Small intestine (tissue), 7 donors: ENCODE results near the gene SNX11. TPM values are rescaled to one million over a fixed set of nuclear protein-coding genes. Genes with fewer than 3 reads are reported as not detected.
"Not testable (repeated sequence)": the region's sequence is repeated elsewhere in the genome, so short reads cannot be mapped to it uniquely, and the experiment has no call there.

Experiments used
- DNase-seq, 2 donors: peaks; one replicate each; pipeline versions ENCODE4 v3.0.0 to v3.0.0-alpha.2; 2013
- FAIRE-seq: peaks from 2 replicates; lab custom pipeline; 2012; peaks lifted over from hg19 to GRCh38; lab: Jason Lieb, UNC
- H3K27ac ChIP-seq, 3 donors: one replicate each; pipeline ENCODE4 v1.5.1; 2013; ENCODE audit warnings: low read length in 2 of 3, mild to moderate bottlenecking in 2 of 3, control low read depth in 1 of 3, inconsistent platforms in 1 of 3, low read depth in 1 of 3, moderate library complexity in 1 of 3
- H3K27me3 ChIP-seq, 3 donors: one replicate each; pipeline ENCODE4 v1.6.1; 2013; ENCODE audit warnings: low read length in 3 of 3, inconsistent platforms in 1 of 3; ENCODE audit not compliant: control insufficient read depth in 3 of 3, insufficient read depth in 3 of 3
- H3K36me3 ChIP-seq, 3 donors: one replicate each; pipeline ENCODE4 v1.6.1; 2013; ENCODE audit warnings: low read length in 3 of 3, inconsistent platforms in 1 of 3, low read depth in 1 of 3, mild to moderate bottlenecking in 1 of 3, moderate library complexity in 1 of 3; ENCODE audit not compliant: control insufficient read depth in 3 of 3, insufficient read depth in 2 of 3
- H3K4me1 ChIP-seq, 3 donors: one replicate each; pipeline ENCODE4 v1.6.1; 2013; ENCODE audit warnings: low read length in 2 of 3, inconsistent platforms in 1 of 3, low read depth in 1 of 3, mild to moderate bottlenecking in 1 of 3, moderate library complexity in 1 of 3; ENCODE audit not compliant: control insufficient read depth in 3 of 3, insufficient read depth in 2 of 3
- H3K4me3 ChIP-seq, 3 donors: one replicate each; pipeline ENCODE4 v1.5.1; 2013; ENCODE audit warnings: low read length in 3 of 3, control low read depth in 1 of 3, inconsistent platforms in 1 of 3, low read depth in 1 of 3, mild to moderate bottlenecking in 1 of 3, moderate library complexity in 1 of 3
- H3K9me3 ChIP-seq, 2 donors: one replicate each; pipeline ENCODE4 v1.6.1; 2013; ENCODE audit warnings: low read depth in 1 of 2, low read length in 1 of 2; ENCODE audit not compliant: control insufficient read depth in 2 of 2, insufficient read depth in 1 of 2
- WGBS, 3 donors: extraction: QIAGEN DNeasy Blood & Tissue Kit; methylation state at CpG; one replicate each; pipeline ENCODE4 v1.1.7; 2013; 5-methylcytosine and 5-hydroxymethylcytosine counted together
- polyA plus RNA-seq, 4 donors: library from polyadenylated mRNA; stranded (reverse) in 3 of 4; unstranded in 1 of 4; fragments of 200-250 nt in 3 of 4; fragments of 120-200 nt in 1 of 4; gene quantifications; one replicate each; pipeline versions ENCODE4 v1.2.1 to v1.2.3, GENCODE V29; 2013
- donor health status: healthy with polysubstance abuse.
- donor health status: control.
- donor health status: control.
- donor health status: Bipolar disorder and iron deficiency.
- donor health status: healthy.

The SNX11 gene
- polyA plus RNA-seq, 4 donors, result 11.4 to 16.3 (median 12.8) TPM

GRCh38 chr17:48066656-48067055, 40.9 kb upstream of the SNX11 start:
- Histone ChIP-seq H3K4me3 (no peak overlapping the region), H3K27ac (no peak overlapping the region), H3K9me3 (no peaks in the 10 kb centered on the region), H3K27me3 (no peaks in the 10 kb centered on the region), H3K4me1 (peaks cover 0 to 9% (median 0%) of the 10 kb centered on the region in 3 donors), H3K36me3 (peaks cover 8 to 40% (median 10%) of the 10 kb centered on the region in 3 donors)
- no peak for DNase-seq
- FAIRE-seq, result no peak
- WGBS, 3 donors, result 73 to 100% (median 90%) methylated on average over 1 of the region's 1 CpG

- WGBS, 3 donors, result 96 to 99% (median 98%) methylated on average over 3 of the region's 3 CpGs
- Histone ChIP-seq H3K4me1 (peaks cover 0 to 9% (median 0%) of the 10 kb centered on the region in 3 donors), H3K4me3 (no peak overlapping the region), H3K36me3 (peaks cover 5 to 38% (median 6%) of the 10 kb centered on the region in 3 donors), H3K27ac (no peak overlapping the region), H3K27me3 (no peaks in the 10 kb centered on the region), H3K9me3 (no peaks in the 10 kb centered on the region)
- no peak for DNase-seq
- no peak for FAIRE-seq
These were observed 40.3 kb upstream of the SNX11 start for GRCh38 chr17:48067245-48067644.

- not testable (repeated sequence) for H3K27me3 ChIP-seq, H3K9me3 ChIP-seq, H3K4me3 ChIP-seq, H3K27ac ChIP-seq, H3K4me1 ChIP-seq, DNase-seq, FAIRE-seq
- H3K36me3 ChIP-seq, result peaks cover 4 to 36% (median 5%) of the 10 kb centered on the region in 3 donors
- WGBS, 3 donors, result 38 to 81% (median 61%) methylated on average over 2 of the region's 2 CpGs
These were observed 39.8 kb upstream of the SNX11 start for GRCh38 chr17:48067808-48068207.

- peaks cover 2 to 38% (median 4%) of the 10 kb centered on the region in 3 donors for H3K36me3 ChIP-seq
- no peak for FAIRE-seq
- peaks cover 0 to 9% (median 0%) of the 10 kb centered on the region in 3 donors for H3K4me1 ChIP-seq
- 45 to 65% (median 57%) methylated on average over 3 of the region's 3 CpGs for WGBS, 3 donors
- no peaks in the 10 kb centered on the region for H3K9me3 ChIP-seq
- H3K27ac ChIP-seq, result no peak overlapping the region
- no peak overlapping the region for H3K4me3 ChIP-seq
- no peaks in the 10 kb centered on the region for H3K27me3 ChIP-seq
- DNase-seq, result peak; percentile 41 to 61
These were observed 39.0 kb upstream of the SNX11 start for GRCh38 chr17:48068491-48068961.

GRCh38 chr17:48070195-48070594, 37.4 kb upstream of the SNX11 start:
- WGBS, 3 donors, result 39 to 55% (median 41%) methylated on average over 2 of the region's 2 CpGs
- H3K9me3 ChIP-seq, result no peaks in the 10 kb centered on the region
- no peak overlapping the region for H3K27ac ChIP-seq
- H3K4me1 ChIP-seq, result peaks cover 0 to 9% (median 0%) of the 10 kb centered on the region in 3 donors
- H3K36me3 ChIP-seq, result peaks cover 2 to 40% (median 4%) of the 10 kb centered on the region in 3 donors
- FAIRE-seq (no peak), DNase-seq (no peak)
- H3K4me3 ChIP-seq, result no peak overlapping the region
- H3K27me3 ChIP-seq, result no peaks in the 10 kb centered on the region

GRCh38 chr17:48071654-48072053, 35.9 kb upstream of the SNX11 start:
- WGBS, 3 donors, result 67 to 76% (median 75%) methylated on average over 2 of the region's 2 CpGs
- no peak overlapping the region for H3K4me3 ChIP-seq
- H3K36me3 ChIP-seq, result peaks cover 2 to 39% (median 4%) of the 10 kb centered on the region in 3 donors
- no peaks in the 10 kb centered on the region for H3K27me3 ChIP-seq
- no peaks in the 10 kb centered on the region for H3K9me3 ChIP-seq
- FAIRE-seq (no peak), DNase-seq (no peak)
- no peak overlapping the region for H3K27ac ChIP-seq
- H3K4me1 ChIP-seq, result peaks cover 0 to 9% (median 0%) of the 10 kb centered on the region in 3 donors

GRCh38 chr17:48072811-48073210, 34.8 kb upstream of the SNX11 start:
- not testable (repeated sequence) for H3K9me3 ChIP-seq, FAIRE-seq, H3K4me1 ChIP-seq, H3K27me3 ChIP-seq, H3K4me3 ChIP-seq, H3K27ac ChIP-seq, DNase-seq
- 95 to 96% (median 96%) methylated on average over 9 of the region's 9 CpGs for WGBS, 3 donors
- peaks cover 2 to 40% (median 4%) of the 10 kb centered on the region in 3 donors for H3K36me3 ChIP-seq

- WGBS, 3 donors, result 94 to 97% (median 94%) methylated on average over 5 of the region's 5 CpGs
- not testable (repeated sequence) for H3K27ac ChIP-seq, H3K4me3 ChIP-seq, FAIRE-seq, DNase-seq, H3K9me3 ChIP-seq, H3K27me3 ChIP-seq, H3K4me1 ChIP-seq
- peaks cover 2 to 37% (median 2%) of the 10 kb centered on the region in 3 donors for H3K36me3 ChIP-seq
These were observed 33.9 kb upstream of the SNX11 start for GRCh38 chr17:48073566-48074094.
